Endothelial cell of umbilical vein (primary cell): ENCODE results near the gene PARD3B. TPM values are rescaled to one million over a fixed set of nuclear protein-coding genes. Genes with fewer than 3 reads are reported as not detected.

ENCODE experiments used
- BruUV-seq: library from RNA; stranded (reverse); fragments of 400-500 nt; replicated peaks from 2 replicates; lab custom pipeline; 2021; lab: Mats Ljungman, UMichigan
- CTCF ChIA-PET: fragments of 300-600, 350-600 bp; sonication (Branson Sonifier 250); formaldehyde crosslinking; loops from one replicate; lab custom pipeline; 2021; ENCODE audit warnings: antibody characterized with exemption, inconsistent platforms; lab: Charles Lee
- POLR2A ChIA-PET: fragments of 300-600, 350-600 bp; sonication (Branson Sonifier 250); formaldehyde crosslinking; loops from one replicate; lab custom pipeline; 2021; ENCODE audit warnings: antibody characterized with exemption, inconsistent platforms; lab: Charles Lee
- DNase-seq: peaks from one replicate; pipeline ENCODE4 v3.0.0-alpha.2; 2011; ENCODE audit warnings: low read depth, low spot score
- FAIRE-seq: peaks from 2 replicates; lab custom pipeline; 2011; peaks lifted over from hg19 to GRCh38; lab: Jason Lieb, UNC
- H2AFZ ChIP-seq: 2 replicates; pipeline ENCODE4 v1.6.0; 2012; ENCODE audit warnings: low read depth, low read length, control low read depth, inconsistent platforms
- H3K27ac ChIP-seq: 2 replicates; pipeline ENCODE4 v1.5.1; 2011; ENCODE audit warnings: low read depth, mild to moderate bottlenecking, control low read depth, low read length, moderate library complexity; ENCODE audit not compliant: insufficient read depth
- H3K27me3 ChIP-seq, 2 experiments: 2 replicates each; pipeline versions ENCODE4 v1.6.0 to v1.6.1; 2011; ENCODE audit warnings: low read length in 2 of 2, mixed read lengths in 1 of 2; ENCODE audit not compliant: control insufficient read depth in 2 of 2, insufficient read depth in 2 of 2
- H3K36me3 ChIP-seq, 2 experiments: 2 replicates in 1 of 2; 3 replicates in 1 of 2; pipeline ENCODE4 v1.5.1; 2011; ENCODE audit warnings: low read length in 2 of 2, mild to moderate bottlenecking in 1 of 2, moderate library complexity in 1 of 2; ENCODE audit not compliant: control insufficient read depth in 2 of 2, insufficient read depth in 2 of 2; ENCODE audit errors: extremely low read depth in 1 of 2
- H3K4me1 ChIP-seq: 3 replicates; pipeline ENCODE4 v1.5.1; 2011; ENCODE audit warnings: mild to moderate bottlenecking, low read length; ENCODE audit not compliant: control insufficient read depth, insufficient read depth; ENCODE audit errors: extremely low read depth
- H3K4me2 ChIP-seq: 2 replicates; pipeline ENCODE4 v1.6.1; 2011; ENCODE audit warnings: low read length, control low read depth, mixed read lengths; ENCODE audit not compliant: insufficient read depth
- H3K4me3 ChIP-seq, 3 experiments: fragments of 200-600 bp in 1 of 3; sonication (generic), shearing (Covaris generic) in 1 of 3; replicated peaks in 1 of 3; 2 replicates each; pipeline ENCODE4 v1.5.1; 2011 to 2016; ENCODE audit warnings: control low read depth in 3 of 3, low read length in 3 of 3, mild to moderate bottlenecking in 2 of 3, inconsistent platforms in 1 of 3, low read depth in 1 of 3, moderate library complexity in 1 of 3; ENCODE audit not compliant: insufficient read depth in 1 of 3
- H3K79me2 ChIP-seq: 2 replicates; pipeline ENCODE4 v1.6.0; 2012; ENCODE audit warnings: low read length, inconsistent platforms; ENCODE audit not compliant: control insufficient read depth, insufficient read depth
- H3K9ac ChIP-seq: replicated peaks from 2 replicates; pipeline ENCODE3; 2011; ENCODE audit warnings: low read length, control low read depth; ENCODE audit not compliant: insufficient read depth; ENCODE audit errors: extremely low read depth
- H3K9me1 ChIP-seq: replicated peaks from 3 replicates; pipeline ENCODE4 v1.6.0; 2011; ENCODE audit warnings: mild to moderate bottlenecking, low read length; ENCODE audit not compliant: control insufficient read depth, insufficient read depth; ENCODE audit errors: extremely low read depth
- H3K9me3 ChIP-seq: replicated peaks from 2 replicates; pipeline ENCODE4 v1.5.1; 2012; ENCODE audit warnings: low read length, inconsistent platforms; ENCODE audit not compliant: control insufficient read depth, insufficient read depth
- H4K20me1 ChIP-seq: replicated peaks from 2 replicates; pipeline ENCODE3; 2011; ENCODE audit warnings: mild to moderate bottlenecking, low read length; ENCODE audit not compliant: control insufficient read depth, insufficient read depth; ENCODE audit errors: extremely low read depth
- CTCF ChIP-seq, 2 donors: IDR thresholded peaks; 1 replicate in 1 of 2; 2 replicates in 1 of 2; pipeline ENCODE4 v1.5.1; 2011; ENCODE audit warnings: low read length in 2 of 2, mild to moderate bottlenecking in 2 of 2, moderate library complexity in 2 of 2, control low read depth in 1 of 2, inconsistent platforms in 1 of 2, low read depth in 1 of 2; ENCODE audit not compliant: insufficient read depth in 1 of 2; ENCODE audit errors: extremely low read depth in 1 of 2
- EZH2 ChIP-seq: IDR thresholded peaks from 2 replicates; pipeline ENCODE4 v1.6.1; 2012; ENCODE audit warnings: borderline replicate concordance, low read depth, mild to moderate bottlenecking, moderate library complexity, low read length, inconsistent platforms; ENCODE audit not compliant: severe bottlenecking
- FOS ChIP-seq: IDR thresholded peaks from 2 replicates; pipeline ENCODE4 v1.6.1; 2011; ENCODE audit warnings: mild to moderate bottlenecking, low read length, moderate library complexity, borderline replicate concordance; ENCODE audit not compliant: insufficient read depth
- GATA2 ChIP-seq: IDR thresholded peaks from 2 replicates; pipeline ENCODE4 v1.7.0; 2011; ENCODE audit warnings: low read depth, mild to moderate bottlenecking, moderate library complexity, mixed read lengths, low read length; ENCODE audit not compliant: insufficient read length, insufficient read depth
- JUN ChIP-seq: IDR thresholded peaks from 2 replicates; pipeline ENCODE4 v1.6.1; 2011; ENCODE audit warnings: borderline replicate concordance, low read depth; ENCODE audit not compliant: insufficient read length, insufficient read depth
- MAX ChIP-seq: IDR thresholded peaks from 2 replicates; pipeline ENCODE4 v1.6.1; 2011; ENCODE audit not compliant: insufficient read depth, insufficient read length
- MYC ChIP-seq: IDR thresholded peaks from one replicate; pipeline ENCODE4 v1.6.1; 2011; ENCODE audit warnings: mild to moderate bottlenecking, low read depth, low read length
- POLR2A ChIP-seq: IDR thresholded peaks from 2 replicates; pipeline ENCODE4 v1.6.1; 2012; ENCODE audit warnings: low read depth, mild to moderate bottlenecking, control low read depth, low read length
- dilution Hi-C: fragments of 300-500 bp; cut with MboI; formaldehyde crosslinking; loops from one replicate; pipeline ENCODE4 v1.15.0; 2019; ENCODE audit warnings: low sequenced_read_pairs; ENCODE audit not compliant: extremely low pct_ligation_motif_present
- intact Hi-C: fragments of 100-400 bp; cut with micrococcal nuclease; formaldehyde crosslinking; loops from one replicate; pipeline ENCODE4 v1.10.0; 2022
- polyA plus RNA-seq, 4 experiments: library from polyadenylated mRNA; depleted of rRNA in 3 of 4; stranded (reverse) in 3 of 4; unstranded in 1 of 4; fragments of >200 nt; gene quantifications; 2 replicates each; pipeline versions ENCODE4 v1.2.1 to v1.2.3, GENCODE V29; 2011 to 2012; ENCODE audit warnings: missing spikeins in 1 of 4
- total RNA-seq: library from RNA; stranded (reverse); gene quantifications from 2 replicates; pipeline ENCODE4 v1.2.3, GENCODE V29; 2021

Gene PARD3B
- total and polyA plus RNA-seq, 2 donors (not counting 3 experiments of a cell fraction or from before 2014, with no cell fraction given), result 2.2 to 30.9 TPM

DNA sequence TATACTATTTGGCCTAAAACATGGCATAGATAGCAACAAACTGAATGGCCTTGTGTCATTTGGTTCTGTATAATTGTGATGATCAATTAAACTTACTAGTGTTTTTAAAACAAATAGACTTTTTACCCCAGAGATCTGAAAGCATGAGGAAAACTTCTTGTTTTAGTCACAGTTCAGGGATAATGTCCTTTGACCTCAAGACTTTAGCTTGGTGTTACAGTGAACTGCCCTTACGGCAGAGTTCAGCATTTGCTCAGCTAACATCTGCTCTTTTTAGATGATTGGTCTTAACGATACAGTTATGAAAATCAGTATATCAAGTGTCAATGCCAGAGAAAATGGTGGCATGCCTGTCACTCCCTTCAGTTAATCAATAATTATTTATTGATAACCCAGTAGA is 429.2 kb downstream of the PARD3B start:
- Histone ChIP-seq H3K9me3 (no peaks in the 10 kb centered on the region), H4K20me1 (no peaks in the 10 kb centered on the region), H3K4me2 (no peak overlapping the region), H3K79me2 (no peaks in the 10 kb centered on the region), H3K4me1 (no peaks in the 10 kb centered on the region), H3K9ac (no peak overlapping the region), H3K27ac (no peak overlapping the region), H3K36me3 (no peaks in the 10 kb centered on the region), H3K9me1 (no peaks in the 10 kb centered on the region), H3K27me3 (no peaks in the 10 kb centered on the region), H2AFZ (no peak overlapping the region), H3K4me3 (no peak overlapping the region)
- no peak for FAIRE-seq
- POLR2A ChIA-PET, result no interaction called here
- intact Hi-C loops (no loop called here), dilution Hi-C loops (no loop called here)
- BruUV-seq, result no TSS peak
- CTCF ChIA-PET, result interaction anchor here (1.7 kb wide), 1 partner anchor 9 kb away, joined by 4 read pairs; no protein-coding TSS in a partner anchor
- no peak for TF ChIP-seq POLR2A
- no peak for TF ChIP-seq MAX
- TF ChIP-seq FOS, result no peak
- TF ChIP-seq MYC, result no peak
- TF ChIP-seq GATA2, result no peak
- no peak for DNase-seq

GRCh38 chr2:204977914-204978313 is 432.6 kb downstream of the PARD3B start:
- H3K27ac ChIP-seq, result no peak overlapping the region
- FAIRE-seq, result no peak
- H3K79me2 ChIP-seq, result no peaks in the 10 kb centered on the region
- no peaks in the 10 kb centered on the region for H3K4me1 ChIP-seq
- ChIA-PET POLR2A (interaction anchor here (0.7 kb wide), 1 partner anchor 817 kb away, joined by 7 read pairs; no protein-coding TSS in a partner anchor), CTCF (no interaction called here)
- H3K4me2 ChIP-seq, result no peak overlapping the region
- no peak for DNase-seq
- no peak overlapping the region for H3K4me3 ChIP-seq
- intact Hi-C loops (no loop called here), dilution Hi-C loops (no loop called here)
- H3K9me3 ChIP-seq, result no peaks in the 10 kb centered on the region
- no peak overlapping the region for H3K9ac ChIP-seq
- no peaks in the 10 kb centered on the region for H4K20me1 ChIP-seq
- H3K27me3 ChIP-seq, result no peaks in the 10 kb centered on the region
- BruUV-seq, result no TSS peak
- no peaks in the 10 kb centered on the region for H3K9me1 ChIP-seq
- H3K36me3 ChIP-seq, result no peaks in the 10 kb centered on the region
- TF ChIP-seq MAX, result no peak
- no peak for TF ChIP-seq CTCF (IDR thresholded peaks at IDR 0.05; ENCODE audit: extremely low read depth in 1 of 2, insufficient read depth in 1 of 2, low read depth in 1 of 2, low read length in 2 of 2)
- no peak for TF ChIP-seq JUN
- no peak for TF ChIP-seq EZH2
- no peak overlapping the region for H2AFZ ChIP-seq
